ENCODE data around the gene SUGCT.

Gene SUGCT

GRCh38 chr7:40382145-40382544, 247.3 kb downstream of the SUGCT start:
- no peaks in the 10 kb centered on the region for H3K79me2 ChIP-seq (ENCODE audit: low read length)
- H3K4me1 ChIP-seq (ENCODE audit: low read length), result no peaks in the 10 kb centered on the region
- no peak overlapping the region for H3K27ac ChIP-seq (ENCODE audit: low read length)
- no peak overlapping the region for H3K9ac ChIP-seq (ENCODE audit: low read length)
- no peaks in the 10 kb centered on the region for H3K9me3 ChIP-seq (ENCODE audit: insufficient read depth, low read length)
- no peaks in the 10 kb centered on the region for H3K36me3 ChIP-seq (replicated peaks; ENCODE audit: low read depth, low read length)
- no peak overlapping the region for H3K4me2 ChIP-seq (ENCODE audit: low read length)
- no peak overlapping the region for H3K4me3 ChIP-seq (ENCODE audit: low read length)
- H2AFZ ChIP-seq (ENCODE audit: low read depth, low read length), result no peak overlapping the region
- TF ChIP-seq CTCF (IDR thresholded peaks at IDR 0.05; ENCODE audit: low read depth, low read length) (no peak), EZH2phosphoT487 (IDR thresholded peaks at IDR 0.05; ENCODE audit: low read depth) (no peak)
- peaks cover 12% of the 10 kb centered on the region; the same call in 1 of the 2 replicates for H3K27me3 ChIP-seq (ENCODE audit: low read depth, low read length)
- no peaks in the 10 kb centered on the region for H4K20me1 ChIP-seq (ENCODE audit: insufficient read depth, low read length)

GRCh38 chr7:40393660-40394059, 258.9 kb downstream of the SUGCT start:
- TF ChIP-seq EZH2phosphoT487 (IDR thresholded peaks at IDR 0.05; ENCODE audit: low read depth) (no peak), CTCF (IDR thresholded peaks at IDR 0.05; ENCODE audit: low read depth, low read length) (no peak)
- Histone ChIP-seq H3K9ac (ENCODE audit: low read length) (no peak overlapping the region), H3K27me3 (ENCODE audit: low read depth, low read length) (no peaks in the 10 kb centered on the region)

GRCh38 chr7:40394400-40394799, 259.6 kb downstream of the SUGCT start:
- no peak overlapping the region for H3K9ac ChIP-seq (ENCODE audit: low read length)
- no peaks in the 10 kb centered on the region for H3K9me3 ChIP-seq (ENCODE audit: insufficient read depth, low read length)
- no peak overlapping the region for H3K4me3 ChIP-seq (ENCODE audit: low read length)
- no peak overlapping the region for H3K27ac ChIP-seq (ENCODE audit: low read length)
- no peaks in the 10 kb centered on the region for H3K27me3 ChIP-seq (ENCODE audit: low read depth, low read length)
- no peak overlapping the region for H2AFZ ChIP-seq (ENCODE audit: low read depth, low read length)
- no peaks in the 10 kb centered on the region for H4K20me1 ChIP-seq (ENCODE audit: insufficient read depth, low read length)
- TF ChIP-seq EZH2phosphoT487 (IDR thresholded peaks at IDR 0.05; ENCODE audit: low read depth), result no peak
- no peak for TF ChIP-seq CTCF (IDR thresholded peaks at IDR 0.05; ENCODE audit: low read depth, low read length)
- H3K4me1 ChIP-seq (ENCODE audit: low read length), result no peaks in the 10 kb centered on the region
- H3K4me2 ChIP-seq (ENCODE audit: low read length), result no peak overlapping the region
- H3K36me3 ChIP-seq (replicated peaks; ENCODE audit: low read depth, low read length), result no peaks in the 10 kb centered on the region
- H3K79me2 ChIP-seq (ENCODE audit: low read length), result no peaks in the 10 kb centered on the region

More at GRCh38 chr7:40393660-40394059, 258.9 kb downstream of the SUGCT start:
- Histone ChIP-seq H3K9me3 (ENCODE audit: insufficient read depth, low read length) (no peaks in the 10 kb centered on the region), H2AFZ (ENCODE audit: low read depth, low read length) (no peak overlapping the region), H4K20me1 (ENCODE audit: insufficient read depth, low read length) (no peaks in the 10 kb centered on the region), H3K4me3 (ENCODE audit: low read length) (no peak overlapping the region), H3K79me2 (ENCODE audit: low read length) (no peaks in the 10 kb centered on the region), H3K27ac (ENCODE audit: low read length) (no peak overlapping the region), H3K4me1 (ENCODE audit: low read length) (no peaks in the 10 kb centered on the region), H3K4me2 (ENCODE audit: low read length) (no peak overlapping the region), H3K36me3 (replicated peaks; ENCODE audit: low read depth, low read length) (no peaks in the 10 kb centered on the region)

GRCh38 chr7:40400525-40400924, 265.7 kb downstream of the SUGCT start:
- no peaks in the 10 kb centered on the region for H3K36me3 ChIP-seq (replicated peaks; ENCODE audit: low read depth, low read length)
- TF ChIP-seq EZH2phosphoT487 (IDR thresholded peaks at IDR 0.05; ENCODE audit: low read depth), result no peak
- no peak for TF ChIP-seq CTCF (IDR thresholded peaks at IDR 0.05; ENCODE audit: low read depth, low read length)
- no peaks in the 10 kb centered on the region for H3K4me1 ChIP-seq (ENCODE audit: low read length)
- H3K27ac ChIP-seq (ENCODE audit: low read length), result no peak overlapping the region
- no peaks in the 10 kb centered on the region for H3K9me3 ChIP-seq (ENCODE audit: insufficient read depth, low read length)
- H3K4me3 ChIP-seq (ENCODE audit: low read length), result no peak overlapping the region
- no peak overlapping the region for H2AFZ ChIP-seq (ENCODE audit: low read depth, low read length)
- H3K27me3 ChIP-seq (ENCODE audit: low read depth, low read length), result no peaks in the 10 kb centered on the region
- no peaks in the 10 kb centered on the region for H3K79me2 ChIP-seq (ENCODE audit: low read length)
- H4K20me1 ChIP-seq (ENCODE audit: insufficient read depth, low read length), result no peaks in the 10 kb centered on the region
- no peak overlapping the region for H3K9ac ChIP-seq (ENCODE audit: low read length)
- H3K4me2 ChIP-seq (ENCODE audit: low read length), result no peak overlapping the region
